Measurements from ENCODE around the gene KRT4.
"Not testable (repeated sequence)": the region's sequence is repeated elsewhere in the genome, so short reads cannot be mapped to it uniquely, and the experiment has no call there.

The KRT4 gene

DNA sequence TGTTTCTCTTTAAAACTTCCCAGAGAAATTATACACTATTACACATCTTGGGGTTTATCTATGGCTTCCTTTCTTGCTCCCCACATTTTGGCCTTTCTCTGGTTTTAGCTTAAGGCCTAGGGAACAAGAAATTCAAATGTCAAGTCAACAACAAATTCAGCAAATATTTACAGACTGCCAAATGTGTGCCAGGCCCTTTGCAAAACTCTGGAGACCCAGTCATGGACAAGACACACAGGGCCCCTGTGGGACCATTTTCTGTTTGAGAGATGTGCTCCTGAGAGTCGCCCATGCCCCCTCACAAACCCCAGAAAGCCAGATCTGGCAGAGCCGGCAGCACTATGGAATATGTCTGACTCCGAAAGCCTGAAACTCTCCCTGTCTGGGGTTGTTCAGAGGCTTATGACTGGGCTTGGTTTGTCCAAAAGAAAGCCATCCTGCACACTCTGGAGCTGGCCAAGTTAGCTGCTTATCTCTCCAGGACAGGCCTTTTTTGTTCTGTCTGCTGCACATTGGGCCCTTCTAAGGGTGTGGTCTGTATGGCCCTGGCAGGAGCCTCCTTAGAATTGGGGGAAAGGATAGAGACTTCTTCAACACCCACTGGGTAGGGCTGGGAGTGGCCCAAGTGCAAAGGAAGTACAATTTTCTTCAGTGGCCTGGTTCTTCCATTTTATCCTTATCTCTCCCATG lies 16.9 kb downstream of the KRT4 start:
- TF ChIP-seq, protein P1, sequence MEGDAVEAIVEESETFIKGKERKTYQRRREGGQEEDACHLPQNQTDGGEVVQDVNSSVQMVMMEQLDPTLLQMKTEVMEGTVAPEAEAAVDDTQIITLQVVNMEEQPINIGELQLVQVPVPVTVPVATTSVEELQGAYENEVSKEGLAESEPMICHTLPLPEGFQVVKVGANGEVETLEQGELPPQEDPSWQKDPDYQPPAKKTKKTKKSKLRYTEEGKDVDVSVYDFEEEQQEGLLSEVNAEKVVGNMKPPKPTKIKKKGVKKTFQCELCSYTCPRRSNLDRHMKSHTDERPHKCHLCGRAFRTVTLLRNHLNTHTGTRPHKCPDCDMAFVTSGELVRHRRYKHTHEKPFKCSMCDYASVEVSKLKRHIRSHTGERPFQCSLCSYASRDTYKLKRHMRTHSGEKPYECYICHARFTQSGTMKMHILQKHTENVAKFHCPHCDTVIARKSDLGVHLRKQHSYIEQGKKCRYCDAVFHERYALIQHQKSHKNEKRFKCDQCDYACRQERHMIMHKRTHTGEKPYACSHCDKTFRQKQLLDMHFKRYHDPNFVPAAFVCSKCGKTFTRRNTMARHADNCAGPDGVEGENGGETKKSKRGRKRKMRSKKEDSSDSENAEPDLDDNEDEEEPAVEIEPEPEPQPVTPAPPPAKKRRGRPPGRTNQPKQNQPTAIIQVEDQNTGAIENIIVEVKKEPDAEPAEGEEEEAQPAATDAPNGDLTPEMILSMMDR (IDR thresholded peaks at IDR 0.05; ENCODE audit: insufficient read depth, low read length, poor library complexity, severe bottlenecking): no peak
- DNase-seq (ENCODE audit: extremely low read depth, insufficient read length): no peak
- no peaks in the 10 kb centered on the region; the same call in none of the 2 replicates for H3K27me3 ChIP-seq (replicated peaks; ENCODE audit: control insufficient read depth, insufficient read depth, low read length)

DNA sequence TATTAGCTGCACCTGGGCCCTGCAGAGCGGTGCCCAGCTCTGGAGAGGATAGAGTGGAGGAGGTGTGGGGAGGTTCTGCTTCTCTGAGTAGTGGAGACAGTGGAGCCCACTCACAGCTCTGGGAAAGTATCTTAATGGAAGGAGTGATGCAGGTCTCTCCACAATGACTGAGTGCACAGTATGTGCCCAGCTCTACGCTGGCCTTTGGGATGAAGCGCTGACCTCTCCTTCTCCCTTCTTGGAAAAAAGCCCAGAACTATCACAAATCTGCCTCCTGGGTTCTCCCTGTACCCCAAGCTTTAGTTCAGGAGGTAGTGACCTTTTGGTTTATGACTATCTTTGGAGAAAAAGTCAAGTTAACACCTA lies 17.5 kb downstream of the KRT4 start:
- Histone ChIP-seq H3K4me3 (replicated peaks; ENCODE audit: low read depth, low read length) (no peak overlapping the region), H3K27me3 (replicated peaks; ENCODE audit: control insufficient read depth, insufficient read depth, low read length) (no peaks in the 10 kb centered on the region; the same call in none of the 2 replicates), H3K36me3 (ENCODE audit: control insufficient read depth, insufficient read depth, low read length) (no peaks in the 10 kb centered on the region)
- TF ChIP-seq, protein P1 (IDR thresholded peaks at IDR 0.05; ENCODE audit: insufficient read depth, low read length, poor library complexity, severe bottlenecking): no peak
- DNase-seq (ENCODE audit: extremely low read depth, insufficient read length): no peak

More for the DNA sequence above, 16.9 kb downstream of the KRT4 start:
- Histone ChIP-seq H3K4me3 (replicated peaks; ENCODE audit: low read depth, low read length) (no peak overlapping the region), H3K36me3 (ENCODE audit: control insufficient read depth, insufficient read depth, low read length) (no peaks in the 10 kb centered on the region)

- no peaks in the 10 kb centered on the region for H3K36me3 ChIP-seq (ENCODE audit: control insufficient read depth, insufficient read depth, low read length)
- TF ChIP-seq, protein P1 (IDR thresholded peaks at IDR 0.05; ENCODE audit: insufficient read depth, low read length, poor library complexity, severe bottlenecking): no peak
- DNase-seq (ENCODE audit: extremely low read depth, insufficient read length): no peak
- no peaks in the 10 kb centered on the region; the same call in none of the 2 replicates for H3K27me3 ChIP-seq (replicated peaks; ENCODE audit: control insufficient read depth, insufficient read depth, low read length)
- H3K4me3 ChIP-seq (replicated peaks; ENCODE audit: low read depth, low read length): no peak within 1 kb of the TSS
These were observed 18.1 kb downstream of the KRT4 start, which contains the start of gene KRT3 for GRCh38 chr12:52795694-52796428. TSS of gene KRT3 (minus strand) at chr12:52796117. CDS start at chr12:52796042, 75 bp downstream.

- not testable (repeated sequence) for H3K36me3 ChIP-seq (ENCODE audit: control insufficient read depth, insufficient read depth, low read length); H3K4me3 ChIP-seq (replicated peaks; ENCODE audit: low read depth, low read length); H3K27me3 ChIP-seq (replicated peaks; ENCODE audit: control insufficient read depth, insufficient read depth, low read length); DNase-seq (ENCODE audit: extremely low read depth, insufficient read length)
These were observed 18.6 kb downstream of the KRT4 start for GRCh38 chr12:52795332-52795674.

- no peak overlapping the region for H3K4me3 ChIP-seq (replicated peaks; ENCODE audit: low read depth, low read length)
These were observed 19.2 kb downstream of the KRT4 start for GRCh38 chr12:52794479-52795331.

More at GRCh38 chr12:52794479-52795331, 19.2 kb downstream of the KRT4 start:
- H3K36me3 ChIP-seq (ENCODE audit: control insufficient read depth, insufficient read depth, low read length): no peaks in the 10 kb centered on the region
- TF ChIP-seq, protein P1 (IDR thresholded peaks at IDR 0.05; ENCODE audit: insufficient read depth, low read length, poor library complexity, severe bottlenecking): no peak
- H3K27me3 ChIP-seq (replicated peaks; ENCODE audit: control insufficient read depth, insufficient read depth, low read length): no peaks in the 10 kb centered on the region; the same call in none of the 2 replicates
- DNase-seq (ENCODE audit: extremely low read depth, insufficient read length): no peak
